Chondrocyte (in vitro differentiated cells): ENCODE results near the gene NUFIP1. TPM values are rescaled to one million over a fixed set of nuclear protein-coding genes. Genes with fewer than 3 reads are reported as not detected.

ENCODE experiments used
- DNase-seq: peaks from one replicate; pipeline ENCODE4 v3.0.0; 2021; ENCODE audit warnings: mixed read lengths, low spot score
- H3K27ac Mint-ChIP-seq: one replicate; pipeline ENCODE4 v1.8.0; 2021; ENCODE audit warnings: mild to moderate bottlenecking, moderate library complexity, mixed read lengths; ENCODE audit not compliant: unreplicated experiment
- H3K27me3 Mint-ChIP-seq: 2 replicates; pipeline ENCODE4 v1.8.0; 2021; ENCODE audit warnings: low read depth, mixed read lengths
- H3K36me3 Mint-ChIP-seq: 2 replicates; pipeline ENCODE4 v1.8.0; 2021; ENCODE audit warnings: low read depth, mixed read lengths
- H3K4me1 Mint-ChIP-seq: 2 replicates; pipeline ENCODE4 v1.8.0; 2021; ENCODE audit warnings: low read depth, mild to moderate bottlenecking, mixed read lengths
- H3K4me3 Mint-ChIP-seq: one replicate; pipeline ENCODE4 v1.8.0; 2021; ENCODE audit warnings: mild to moderate bottlenecking, moderate library complexity, mixed read lengths; ENCODE audit not compliant: unreplicated experiment
- H3K9me3 Mint-ChIP-seq: 2 replicates; pipeline ENCODE4 v1.8.0; 2021; ENCODE audit warnings: low read depth, mixed read lengths
- CTCF ChIP-seq: fragments of 200-600 bp; sonication (generic); IDR thresholded peaks from 2 replicates; pipeline ENCODE4 v1.5.0; 2021; ENCODE audit warnings: antibody characterized with exemption, mild to moderate bottlenecking, moderate library complexity
- total RNA-seq: library from RNA; stranded (reverse); gene quantifications from 3 replicates; pipeline ENCODE4 v1.2.1, GENCODE V29; 2021

Gene NUFIP1
- total RNA-seq, 1 donor from 2014 or later: 5.1 TPM

- Mint-ChIP-seq H3K27me3 (no peaks in the 10 kb centered on the region), H3K4me3 (no peak overlapping the region), H3K4me1 (no peaks in the 10 kb centered on the region), H3K36me3 (peaks cover 15% of the 10 kb centered on the region), H3K27ac (no peak overlapping the region), H3K9me3 (no peaks in the 10 kb centered on the region)
- TF ChIP-seq CTCF: no peak
- DNase-seq: no peak
Measured at GRCh38 chr13:45004096-45004495, 14.8 kb upstream of the NUFIP1 start.

- no peaks in the 10 kb centered on the region for H3K4me1 Mint-ChIP-seq
- no peak for DNase-seq
- H3K9me3 Mint-ChIP-seq: no peaks in the 10 kb centered on the region
- H3K36me3 Mint-ChIP-seq: peaks cover 15% of the 10 kb centered on the region
- H3K27me3 Mint-ChIP-seq: no peaks in the 10 kb centered on the region
- TF ChIP-seq CTCF: no peak
- no peak overlapping the region for H3K4me3 Mint-ChIP-seq
- H3K27ac Mint-ChIP-seq: no peak overlapping the region
Measured at GRCh38 chr13:45003417-45003816, 14.1 kb upstream of the NUFIP1 start.

GRCh38 chr13:44989941-44990340 lies 670 bp upstream of the NUFIP1 start:
- Mint-ChIP-seq H3K4me3 (peak overlapping the region; percentile 97), H3K36me3 (peaks cover 2% of the 10 kb centered on the region), H3K9me3 (no peaks in the 10 kb centered on the region), H3K27me3 (no peaks in the 10 kb centered on the region), H3K27ac (peak overlapping the region; percentile 99), H3K4me1 (peaks cover 48% of the 10 kb centered on the region)
- no peak for DNase-seq
- TF ChIP-seq CTCF: no peak

GRCh38 chr13:44978328-44978727 lies 10.9 kb downstream of the NUFIP1 start:
- DNase-seq: no peak
- H3K4me1 Mint-ChIP-seq: peaks cover 4% of the 10 kb centered on the region
- no peaks in the 10 kb centered on the region for H3K9me3 Mint-ChIP-seq
- no peak overlapping the region for H3K4me3 Mint-ChIP-seq
- H3K27ac Mint-ChIP-seq: no peak overlapping the region
- peak; percentile 52 for TF ChIP-seq CTCF
- H3K36me3 Mint-ChIP-seq: peaks cover 14% of the 10 kb centered on the region
- no peaks in the 10 kb centered on the region for H3K27me3 Mint-ChIP-seq

- Mint-ChIP-seq H3K27ac (no peak overlapping the region), H3K27me3 (no peaks in the 10 kb centered on the region), H3K4me1 (no peaks in the 10 kb centered on the region), H3K36me3 (peaks cover 14% of the 10 kb centered on the region), H3K4me3 (no peak overlapping the region), H3K9me3 (no peaks in the 10 kb centered on the region)
- no peak for DNase-seq
- no peak for TF ChIP-seq CTCF
Measured at GRCh38 chr13:44976949-44977583, 12.2 kb downstream of the NUFIP1 start.
